Cardiac septum (tissue), 1 donor: ENCODE results near the gene DNASE2. TPM values are rescaled to one million over a fixed set of nuclear protein-coding genes. Genes with fewer than 3 reads are reported as not detected.
"Not testable (repeated sequence)": the region's sequence is repeated elsewhere in the genome, so short reads cannot be mapped to it uniquely, and the experiment has no call there.

Experiments used
- DNase-seq: peaks from one replicate; pipeline ENCODE4 v3.0.0-alpha.2; 2020; ENCODE audit warnings: low spot score
- intact Hi-C: fragments of 100-400 bp; cut with DNase I; formaldehyde crosslinking; loops from one replicate; pipeline ENCODE4 v1.14.0; 2022
- long read RNA-seq: library from polyadenylated mRNA; unstranded; transcript quantifications from one replicate; pipeline ENCODE4 v2.0.0, GENCODE V29; 2021
- total RNA-seq: library from RNA; stranded (reverse); fragmentation: NEBNext Ultra II Directional; extraction: Animal tissue kit (Norgen Biotek cat#: 25700); gene quantifications from one replicate; pipeline ENCODE4 v1.2.1, GENCODE V29; 2021
- donor health status: DM: no; HTN: no; CAD: no.

DNASE2 gene
- 21.3 TPM for total RNA-seq
- long read RNA-seq, transcript DNASE2-201 (6 exons, 1,955 nt), result major isoform, 37 of 56 reads
- long read RNA-seq, partial matches to known transcripts, result 13 of 56 reads
- long read RNA-seq, other reads (novel, unspliced or antisense), result 5 of 56 reads

- intact Hi-C loops, result no loop called here
- peak; percentile 98 for DNase-seq
These were observed at the start of gene DNASE2 for GRCh38 chr19:12881172-12881808. DNASE2 (minus strand) TSS chr19:12881449; CDS start chr19:12881375, 74 bp downstream.

GRCh38 chr19:12930002-12930645 is 48.9 kb upstream of the DNASE2 start:
- intact Hi-C loops, result loop anchor here (5.0 kb wide), 1 partner anchor 38 kb away; the partner anchor contains the start of gene GCDH
- no peak for DNase-seq

GRCh38 chr19:12924621-12925310 is 43.5 kb upstream of the DNASE2 start:
- intact Hi-C loops, result no loop called here
- DNase-seq, result no peak

- no peak for DNase-seq
- intact Hi-C loops, result no loop called here
These were observed 41.7 kb upstream of the DNASE2 start for GRCh38 chr19:12922959-12923358.

- no peak for DNase-seq
- intact Hi-C loops, result no loop called here
These were observed 39.8 kb upstream of the DNASE2 start for GRCh38 chr19:12921047-12921446.

- DNase-seq, result no peak
- intact Hi-C loops, result no loop called here
These were observed 37.0 kb upstream of the DNASE2 start for GRCh38 chr19:12918253-12918652.

- intact Hi-C loops, DNase-seq: not testable (repeated sequence)
These were observed 34.6 kb upstream of the DNASE2 start for GRCh38 chr19:12915860-12916259.

- intact Hi-C loops, result no loop called here
- DNase-seq, result no peak
These were observed 32.8 kb upstream of the DNASE2 start for GRCh38 chr19:12913851-12914690.

- DNase-seq, result peak; percentile 82
- intact Hi-C loops, result no loop called here
These were observed 31.8 kb upstream of the DNASE2 start for GRCh38 chr19:12913011-12913561.

- no peak for DNase-seq
- intact Hi-C loops, result no loop called here
These were observed 31.3 kb upstream of the DNASE2 start for GRCh38 chr19:12912571-12912970.

GRCh38 chr19:12907166-12907565 is 25.9 kb upstream of the DNASE2 start:
- intact Hi-C loops, result no loop called here

GRCh38 chr19:12899891-12900518 is 18.8 kb upstream of the DNASE2 start:
- intact Hi-C loops, result no loop called here
- no peak for DNase-seq

More at GRCh38 chr19:12907166-12907565, 25.9 kb upstream of the DNASE2 start:
- no peak for DNase-seq

- DNase-seq, result no peak
- intact Hi-C loops, result no loop called here
These were observed 15.2 kb upstream of the DNASE2 start for GRCh38 chr19:12896460-12896859.

- DNase-seq, result no peak
- intact Hi-C loops, result loop anchor here (5.0 kb wide), 1 partner anchor 39 kb away; the partner anchor contains the start of gene FARSA
These were observed 12.3 kb upstream of the DNASE2 start for GRCh38 chr19:12893582-12893981.

- DNase-seq, result no peak
- intact Hi-C loops, result loop anchor here (5.0 kb wide), 1 partner anchor 41 kb away; the partner anchor contains the start of gene FARSA
These were observed 10.3 kb upstream of the DNASE2 start for GRCh38 chr19:12891553-12892021.

GRCh38 chr19:12890787-12891552 is 9.7 kb upstream of the DNASE2 start, which contains the start of gene GCDH:
GCDH (plus strand) TSS chr19:12891160; CDS start chr19:12891305, 145 bp downstream.
- peak; percentile 98 for DNase-seq
- intact Hi-C loops, result loop anchor here (5.0 kb wide), 1 partner anchor 41 kb away; the partner anchor contains the start of gene FARSA

GRCh38 chr19:12890299-12890786 is 9.1 kb upstream of the DNASE2 start:
- DNase-seq, result not testable (repeated sequence)
- intact Hi-C loops, result loop anchor here (5.0 kb wide), 1 partner anchor 42 kb away; the partner anchor contains the start of gene FARSA
